GM13977 (cell line): ENCODE results near the gene SLC39A1.
A peak's percentile ranks its signal among the peaks of the same experiment; 100 is the strongest.
"Not testable (repeated sequence)": the region's sequence is repeated elsewhere in the genome, so short reads cannot be mapped to it uniquely, and the experiment has no call there.

ENCODE experiments used
- DNase-seq: peaks from one replicate; pipeline ENCODE4 v3.0.0; 2012; ENCODE audit warnings: low spot score
- in situ Hi-C: fragments of 300-500 bp; cut with MboI; formaldehyde crosslinking; loops from one replicate; pipeline ENCODE4 v1.12.0; 2022; ENCODE audit warnings: low sequenced_read_pairs, low pct_unique_long_range_greater_than_20kb, mixed read lengths, inconsistent platforms; ENCODE audit not compliant: unreplicated experiment
- TF ChIP-seq, protein P1 (sequence below): IDR thresholded peaks from 2 replicates; pipeline ENCODE4 v1.5.1; 2012; ENCODE audit warnings: mild to moderate bottlenecking, control low read depth; ENCODE audit not compliant: insufficient read depth; ENCODE audit errors: extremely low read depth, missing control alignments

SLC39A1 gene

GRCh38 chr1:153922076-153922971 lies 41.0 kb downstream of the SLC39A1 start:
- in situ Hi-C loops = no loop called here
- DNase-seq = no peak
- TF ChIP-seq, protein P1, sequence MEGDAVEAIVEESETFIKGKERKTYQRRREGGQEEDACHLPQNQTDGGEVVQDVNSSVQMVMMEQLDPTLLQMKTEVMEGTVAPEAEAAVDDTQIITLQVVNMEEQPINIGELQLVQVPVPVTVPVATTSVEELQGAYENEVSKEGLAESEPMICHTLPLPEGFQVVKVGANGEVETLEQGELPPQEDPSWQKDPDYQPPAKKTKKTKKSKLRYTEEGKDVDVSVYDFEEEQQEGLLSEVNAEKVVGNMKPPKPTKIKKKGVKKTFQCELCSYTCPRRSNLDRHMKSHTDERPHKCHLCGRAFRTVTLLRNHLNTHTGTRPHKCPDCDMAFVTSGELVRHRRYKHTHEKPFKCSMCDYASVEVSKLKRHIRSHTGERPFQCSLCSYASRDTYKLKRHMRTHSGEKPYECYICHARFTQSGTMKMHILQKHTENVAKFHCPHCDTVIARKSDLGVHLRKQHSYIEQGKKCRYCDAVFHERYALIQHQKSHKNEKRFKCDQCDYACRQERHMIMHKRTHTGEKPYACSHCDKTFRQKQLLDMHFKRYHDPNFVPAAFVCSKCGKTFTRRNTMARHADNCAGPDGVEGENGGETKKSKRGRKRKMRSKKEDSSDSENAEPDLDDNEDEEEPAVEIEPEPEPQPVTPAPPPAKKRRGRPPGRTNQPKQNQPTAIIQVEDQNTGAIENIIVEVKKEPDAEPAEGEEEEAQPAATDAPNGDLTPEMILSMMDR = peak; percentile 44

DNA sequence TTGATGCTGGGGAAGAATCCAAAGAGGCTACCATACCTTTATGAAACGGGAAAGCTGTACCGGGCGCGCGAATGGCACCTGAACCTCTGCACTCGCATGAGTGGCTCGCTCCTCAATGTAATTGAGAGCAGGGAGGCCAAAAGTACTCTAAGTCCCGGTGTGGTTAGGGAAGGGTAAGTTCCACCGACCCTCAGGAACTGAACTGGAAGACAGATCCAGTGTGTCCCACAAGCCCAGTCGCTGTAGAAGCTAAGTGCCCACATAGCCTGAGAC lies 41.6 kb downstream of the SLC39A1 start:
- in situ Hi-C loops = no loop called here
- TF ChIP-seq, protein P1 = no peak
- DNase-seq = no peak

DNA sequence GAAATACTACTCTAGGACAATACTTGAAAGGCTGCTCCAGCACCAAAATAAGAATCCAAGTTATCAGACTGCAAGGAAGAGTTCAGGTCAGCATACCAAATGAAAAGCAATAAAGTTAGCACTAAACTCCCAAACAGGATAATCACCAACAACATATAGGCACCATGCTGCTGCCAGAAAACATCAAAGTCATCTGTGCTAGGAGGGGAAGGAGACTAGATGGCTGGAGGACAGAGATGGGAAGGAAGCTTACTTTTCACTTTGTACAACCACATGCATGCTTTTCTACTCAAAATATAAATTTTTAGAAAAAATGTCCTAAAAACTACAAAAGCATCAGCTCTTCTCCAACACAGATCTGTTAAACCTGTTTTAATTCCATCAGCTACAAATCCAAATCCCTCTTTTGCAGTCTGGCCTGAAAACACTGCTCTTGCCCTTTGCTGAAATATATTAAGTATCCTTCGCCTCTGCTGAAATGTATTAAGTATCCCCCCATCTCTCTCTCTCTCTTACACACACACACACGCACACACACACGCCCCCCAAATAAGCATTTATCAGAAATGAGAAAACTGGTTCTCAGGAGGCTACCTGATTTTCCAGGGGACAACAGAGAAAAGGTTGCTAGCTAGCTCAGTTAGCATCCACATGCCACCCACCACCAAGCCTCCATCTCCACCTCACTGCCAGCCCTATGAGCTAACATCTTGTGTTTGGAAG lies 42.1 kb downstream of the SLC39A1 start:
- in situ Hi-C loops = no loop called here
- TF ChIP-seq, protein P1 = no peak

GRCh38 chr1:153919876-153920852 lies 43.2 kb downstream of the SLC39A1 start:
- TF ChIP-seq, protein P1 = peak; percentile 54

More for the DNA sequence above, 42.1 kb downstream of the SLC39A1 start:
- DNase-seq = no peak

GRCh38 chr1:153916297-153916696 lies 47.0 kb downstream of the SLC39A1 start:
- TF ChIP-seq, protein P1 = no peak
- in situ Hi-C loops = loop anchor here (10.0 kb wide), 1 partner anchor 101 kb away; no protein-coding TSS in a partner anchor
- no peak for DNase-seq

More at GRCh38 chr1:153919876-153920852, 43.2 kb downstream of the SLC39A1 start:
- no peak for DNase-seq
- in situ Hi-C loops = loop anchor here (10.0 kb wide), 1 partner anchor 105 kb away; no protein-coding TSS in a partner anchor

DNA sequence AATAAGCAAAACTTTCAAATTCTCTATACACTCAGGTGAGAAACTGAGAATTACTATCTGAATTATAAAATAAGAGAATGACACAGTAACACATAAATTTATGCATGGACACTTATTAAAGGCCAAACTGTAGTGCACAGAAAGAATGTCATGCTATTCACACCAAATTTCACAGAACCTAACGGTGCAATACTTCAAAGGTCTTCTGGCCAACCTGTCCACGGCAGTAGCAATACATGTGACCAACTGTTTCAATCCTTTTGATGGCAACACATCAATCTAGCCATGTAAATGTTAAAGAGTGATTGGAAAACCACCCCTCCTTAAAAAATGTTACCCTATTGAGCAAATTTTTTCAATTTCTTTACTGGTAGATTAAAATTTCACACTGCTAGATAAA lies 51.0 kb downstream of the SLC39A1 start:
- TF ChIP-seq, protein P1 = no peak
- no peak for DNase-seq
- in situ Hi-C loops = loop anchor here (10.0 kb wide), 1 partner anchor 98 kb away; no protein-coding TSS in a partner anchor

- in situ Hi-C loops = loop anchor here (10.0 kb wide), 1 partner anchor 96 kb away; no protein-coding TSS in a partner anchor
- not testable (repeated sequence) for DNase-seq
Measured at GRCh38 chr1:153910560-153910959, 52.8 kb downstream of the SLC39A1 start.
